ENCODE measurements around the gene MROH8.

MROH8 gene

GRCh38 chr20:37166867-37167266 is 12.5 kb downstream of the MROH8 start:
- Histone ChIP-seq H3K9ac (ENCODE audit: low read length) (no peak overlapping the region), H3K4me3 (ENCODE audit: low read depth in 1 of 2, low read length in 2 of 2) (no peak overlapping the region), H3K36me3 (ENCODE audit: insufficient read depth, low read length) (peaks cover 10% of the 10 kb centered on the region), H3K27me3 (ENCODE audit: control insufficient read depth in 1 of 2, insufficient read depth in 2 of 2, low read length in 2 of 2) (no peaks in the 10 kb centered on the region), H3K27ac (ENCODE audit: low read depth, low read length) (no peak overlapping the region), H3K9me3 (ENCODE audit: low read length) (no peaks in the 10 kb centered on the region), H3K4me1 (ENCODE audit: insufficient read depth, low read length) (no peaks in the 10 kb centered on the region)

GRCh38 chr20:37165031-37165430 is 14.3 kb downstream of the MROH8 start:
- no peak overlapping the region for H3K27ac ChIP-seq (ENCODE audit: low read depth, low read length)
- H3K4me1 ChIP-seq (ENCODE audit: insufficient read depth, low read length) = no peaks in the 10 kb centered on the region
- no peak overlapping the region for H3K4me3 ChIP-seq (ENCODE audit: low read depth in 1 of 2, low read length in 2 of 2)
- H3K27me3 ChIP-seq (ENCODE audit: control insufficient read depth in 1 of 2, insufficient read depth in 2 of 2, low read length in 2 of 2) = no peaks in the 10 kb centered on the region
- no peak overlapping the region for H3K9ac ChIP-seq (ENCODE audit: low read length)
- H3K9me3 ChIP-seq (ENCODE audit: low read length) = no peaks in the 10 kb centered on the region
- H3K36me3 ChIP-seq (ENCODE audit: insufficient read depth, low read length) = peaks cover 10% of the 10 kb centered on the region

GRCh38 chr20:37163832-37164554 is 15.4 kb downstream of the MROH8 start:
- no peak overlapping the region for H3K9ac ChIP-seq (ENCODE audit: low read length)
- H3K27me3 ChIP-seq (ENCODE audit: control insufficient read depth in 1 of 2, insufficient read depth in 2 of 2, low read length in 2 of 2) = no peaks in the 10 kb centered on the region
- H3K4me1 ChIP-seq (ENCODE audit: insufficient read depth, low read length) = no peaks in the 10 kb centered on the region
- H3K9me3 ChIP-seq (ENCODE audit: low read length) = no peaks in the 10 kb centered on the region
- H3K36me3 ChIP-seq (ENCODE audit: insufficient read depth, low read length) = peaks cover 10% of the 10 kb centered on the region
- no peak overlapping the region for H3K27ac ChIP-seq (ENCODE audit: low read depth, low read length)
- H3K4me3 ChIP-seq (ENCODE audit: low read depth in 1 of 2, low read length in 2 of 2) = no peak overlapping the region

- H3K27me3 ChIP-seq (ENCODE audit: control insufficient read depth in 1 of 2, insufficient read depth in 2 of 2, low read length in 2 of 2) = no peaks in the 10 kb centered on the region
- H3K36me3 ChIP-seq (ENCODE audit: insufficient read depth, low read length) = peaks cover 10% of the 10 kb centered on the region
- no peaks in the 10 kb centered on the region for H3K4me1 ChIP-seq (ENCODE audit: insufficient read depth, low read length)
- no peak overlapping the region for H3K27ac ChIP-seq (ENCODE audit: low read depth, low read length)
- H3K9me3 ChIP-seq (ENCODE audit: low read length) = no peaks in the 10 kb centered on the region
- no peak overlapping the region for H3K4me3 ChIP-seq (ENCODE audit: low read depth in 1 of 2, low read length in 2 of 2)
- H3K9ac ChIP-seq (ENCODE audit: low read length) = no peak overlapping the region
Measured at GRCh38 chr20:37162646-37163045, 16.7 kb downstream of the MROH8 start.

- H3K27ac ChIP-seq (ENCODE audit: low read depth, low read length) = no peak overlapping the region
- H3K36me3 ChIP-seq (ENCODE audit: insufficient read depth, low read length) = peaks cover 4% of the 10 kb centered on the region
- no peak overlapping the region for H3K9ac ChIP-seq (ENCODE audit: low read length)
- H3K4me3 ChIP-seq (ENCODE audit: low read depth in 1 of 2, low read length in 2 of 2) = no peak overlapping the region
- H3K4me1 ChIP-seq (ENCODE audit: insufficient read depth, low read length) = no peaks in the 10 kb centered on the region
- no peaks in the 10 kb centered on the region for H3K27me3 ChIP-seq (ENCODE audit: control insufficient read depth in 1 of 2, insufficient read depth in 2 of 2, low read length in 2 of 2)
- no peaks in the 10 kb centered on the region for H3K9me3 ChIP-seq (ENCODE audit: low read length)
Measured at GRCh38 chr20:37161830-37162549, 17.4 kb downstream of the MROH8 start.

- no peak overlapping the region for H3K27ac ChIP-seq (ENCODE audit: low read depth, low read length)
- no peaks in the 10 kb centered on the region for H3K4me1 ChIP-seq (ENCODE audit: insufficient read depth, low read length)
- H3K9ac ChIP-seq (ENCODE audit: low read length) = no peak overlapping the region
- no peaks in the 10 kb centered on the region for H3K9me3 ChIP-seq (ENCODE audit: low read length)
- no peaks in the 10 kb centered on the region for H3K36me3 ChIP-seq (ENCODE audit: insufficient read depth, low read length)
- no peaks in the 10 kb centered on the region for H3K27me3 ChIP-seq (ENCODE audit: control insufficient read depth in 1 of 2, insufficient read depth in 2 of 2, low read length in 2 of 2)
- H3K4me3 ChIP-seq (ENCODE audit: low read depth in 1 of 2, low read length in 2 of 2) = no peak overlapping the region
Measured at GRCh38 chr20:37160683-37161082, 18.7 kb downstream of the MROH8 start.

GRCh38 chr20:37158248-37158647 is 21.1 kb downstream of the MROH8 start:
- Histone ChIP-seq H3K9me3 (ENCODE audit: low read length) (no peaks in the 10 kb centered on the region), H3K36me3 (ENCODE audit: insufficient read depth, low read length) (no peaks in the 10 kb centered on the region), H3K4me3 (ENCODE audit: low read depth in 1 of 2, low read length in 2 of 2) (no peak overlapping the region), H3K4me1 (ENCODE audit: insufficient read depth, low read length) (no peaks in the 10 kb centered on the region), H3K9ac (ENCODE audit: low read length) (no peak overlapping the region), H3K27ac (ENCODE audit: low read depth, low read length) (no peak overlapping the region), H3K27me3 (ENCODE audit: control insufficient read depth in 1 of 2, insufficient read depth in 2 of 2, low read length in 2 of 2) (no peaks in the 10 kb centered on the region)

GRCh38 chr20:37155987-37156386 is 23.4 kb downstream of the MROH8 start:
- H3K27ac ChIP-seq (ENCODE audit: low read depth, low read length) = no peak overlapping the region

GRCh38 chr20:37154684-37155298 is 24.6 kb downstream of the MROH8 start:
- Histone ChIP-seq H3K9ac (ENCODE audit: low read length) (no peak overlapping the region), H3K36me3 (ENCODE audit: insufficient read depth, low read length) (no peaks in the 10 kb centered on the region), H3K27me3 (ENCODE audit: control insufficient read depth in 1 of 2, insufficient read depth in 2 of 2, low read length in 2 of 2) (no peaks in the 10 kb centered on the region), H3K4me1 (ENCODE audit: insufficient read depth, low read length) (no peaks in the 10 kb centered on the region), H3K27ac (ENCODE audit: low read depth, low read length) (no peak overlapping the region), H3K4me3 (ENCODE audit: low read depth in 1 of 2, low read length in 2 of 2) (no peak overlapping the region), H3K9me3 (ENCODE audit: low read length) (no peaks in the 10 kb centered on the region)

More at GRCh38 chr20:37155987-37156386, 23.4 kb downstream of the MROH8 start:
- H3K9ac ChIP-seq (ENCODE audit: low read length) = no peak overlapping the region
- H3K4me3 ChIP-seq (ENCODE audit: low read depth in 1 of 2, low read length in 2 of 2) = no peak overlapping the region
- H3K36me3 ChIP-seq (ENCODE audit: insufficient read depth, low read length) = no peaks in the 10 kb centered on the region
- no peaks in the 10 kb centered on the region for H3K27me3 ChIP-seq (ENCODE audit: control insufficient read depth in 1 of 2, insufficient read depth in 2 of 2, low read length in 2 of 2)
- no peaks in the 10 kb centered on the region for H3K9me3 ChIP-seq (ENCODE audit: low read length)
- H3K4me1 ChIP-seq (ENCODE audit: insufficient read depth, low read length) = no peaks in the 10 kb centered on the region

- no peak overlapping the region for H3K9ac ChIP-seq (ENCODE audit: low read length)
- H3K4me3 ChIP-seq (ENCODE audit: low read depth in 1 of 2, low read length in 2 of 2) = no peak overlapping the region
- no peak overlapping the region for H3K27ac ChIP-seq (ENCODE audit: low read depth, low read length)
- no peaks in the 10 kb centered on the region for H3K36me3 ChIP-seq (ENCODE audit: insufficient read depth, low read length)
- no peaks in the 10 kb centered on the region for H3K9me3 ChIP-seq (ENCODE audit: low read length)
- no peaks in the 10 kb centered on the region for H3K4me1 ChIP-seq (ENCODE audit: insufficient read depth, low read length)
- H3K27me3 ChIP-seq (ENCODE audit: control insufficient read depth in 1 of 2, insufficient read depth in 2 of 2, low read length in 2 of 2) = no peaks in the 10 kb centered on the region
Measured at GRCh38 chr20:37152284-37152683, 27.1 kb downstream of the MROH8 start.

- Histone ChIP-seq H3K27me3 (ENCODE audit: control insufficient read depth in 1 of 2, insufficient read depth in 2 of 2, low read length in 2 of 2) (no peaks in the 10 kb centered on the region), H3K9me3 (ENCODE audit: low read length) (no peaks in the 10 kb centered on the region), H3K27ac (ENCODE audit: low read depth, low read length) (no peak overlapping the region), H3K4me3 (ENCODE audit: low read depth in 1 of 2, low read length in 2 of 2) (no peak overlapping the region), H3K9ac (ENCODE audit: low read length) (no peak overlapping the region), H3K4me1 (ENCODE audit: insufficient read depth, low read length) (no peaks in the 10 kb centered on the region), H3K36me3 (ENCODE audit: insufficient read depth, low read length) (no peaks in the 10 kb centered on the region)
Measured at GRCh38 chr20:37151529-37151928, 27.8 kb downstream of the MROH8 start.

Measured in muscle layer of colon (tissue), 2 donors.